Stimulated activated CD4-positive, alpha-beta T cell treated with anti-CD3 and anti-CD28 coated beads, Interleukin-1b, Interleukin-23, amount 100 ng/mL, for 24 hours (primary cell): Measurements from ENCODE around the gene PATE4.
A peak's percentile ranks its signal among the peaks of the same experiment; 100 is the strongest.
"Not testable (repeated sequence)": the region's sequence is repeated elsewhere in the genome, so short reads cannot be mapped to it uniquely, and the experiment has no call there.

ENCODE experiments used
- DNase-seq, 4 experiments: peaks; one replicate each; pipeline ENCODE4 v3.0.0-alpha.2; 2020; ENCODE audit warnings: low read depth in 4 of 4, low spot score in 1 of 4

The PATE4 gene

DNA sequence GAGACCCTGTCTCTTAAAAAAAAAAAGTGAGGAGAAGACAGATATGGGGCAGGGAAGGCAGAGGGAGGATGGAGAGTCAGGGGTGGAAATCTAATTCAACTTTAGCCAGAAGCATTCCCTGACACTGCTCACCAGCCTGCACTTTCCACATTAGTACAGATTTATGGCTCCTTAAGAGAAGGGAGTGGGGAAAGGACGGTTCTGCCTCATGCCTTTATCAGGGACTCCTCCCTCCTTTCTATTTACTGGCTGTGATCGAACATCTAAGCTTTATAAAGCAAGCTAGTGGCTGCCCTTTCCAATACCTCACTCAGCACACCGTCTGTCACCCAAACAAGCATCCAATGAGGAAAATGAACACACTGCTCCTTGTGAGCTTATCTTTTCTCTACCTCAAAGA lies at the start of gene PATE4:
Gene PATE4, plus strand, starts transcription at position 301 of the 400 bp plus-strand sequence. Its CDS starts 44 bp downstream, at position 345.
- DNase-seq, result no peak

DNA sequence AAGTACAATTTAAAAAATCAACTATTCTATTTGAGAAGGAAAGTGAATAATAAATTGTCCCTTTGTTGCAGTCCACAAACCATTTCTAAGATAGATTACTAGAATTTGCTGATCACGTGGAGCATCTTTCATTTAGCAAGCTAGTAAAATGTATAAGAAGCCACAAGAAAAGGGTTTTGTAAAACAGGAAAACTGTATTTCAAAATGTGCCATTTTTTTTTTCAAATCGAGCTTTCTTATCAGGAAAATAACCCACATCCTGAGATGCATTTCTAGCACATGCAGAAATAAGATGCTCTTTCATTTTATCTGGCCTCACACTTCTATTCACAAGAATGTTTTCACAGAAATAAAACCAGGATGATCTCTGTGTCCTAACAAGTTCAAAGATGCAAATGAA lies 48.4 kb upstream of the PATE4 start:
- DNase-seq, result no peak

GRCh38 chr11:125787827-125788226 lies 45.3 kb upstream of the PATE4 start, which contains the start of gene PATE3:
PATE3 (plus strand) TSS chr11:125788127; CDS start chr11:125788152, 25 bp downstream.
- DNase-seq, result no peak

DNA sequence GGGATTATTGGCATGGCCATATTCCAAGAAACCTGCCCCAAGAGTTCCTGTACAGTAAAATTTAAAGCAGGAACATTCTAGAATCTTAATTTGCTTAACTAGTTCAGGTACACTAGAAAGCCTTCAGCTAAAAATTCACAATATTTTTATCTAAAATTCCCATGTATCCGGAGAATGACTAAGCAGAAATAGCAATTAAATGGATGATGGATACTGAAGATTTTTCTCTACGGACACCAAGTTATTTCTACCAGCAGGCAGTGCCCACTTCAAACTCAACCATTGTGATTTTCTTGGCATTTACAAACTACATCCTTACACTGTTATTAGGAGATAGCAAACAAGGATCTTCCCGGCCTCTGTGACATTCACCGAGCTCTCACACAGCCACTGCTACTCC lies 42.3 kb upstream of the PATE4 start:
- no peak for DNase-seq

DNA sequence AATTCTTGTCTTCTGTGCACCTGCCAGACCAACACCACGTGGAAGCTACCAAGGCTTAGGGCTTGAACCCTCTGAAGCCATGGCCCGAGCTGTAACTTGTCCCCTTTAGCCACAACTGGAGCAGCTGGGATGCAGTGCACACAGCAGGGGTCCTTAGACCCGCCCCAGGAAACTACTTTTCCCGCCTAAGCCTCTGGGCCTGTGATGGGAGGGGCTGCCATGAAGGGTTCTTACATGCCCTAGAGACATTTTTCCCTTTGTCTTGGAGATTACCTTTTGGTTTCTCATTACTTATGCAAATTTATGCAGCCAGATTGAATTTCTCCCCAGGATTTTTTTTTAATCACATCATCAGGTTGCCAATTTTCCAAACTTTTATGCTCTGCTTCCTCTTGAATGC lies 35.5 kb upstream of the PATE4 start:
- DNase-seq, result no peak

GRCh38 chr11:125799808-125800207 lies 33.3 kb upstream of the PATE4 start:
- DNase-seq, result no peak

DNA sequence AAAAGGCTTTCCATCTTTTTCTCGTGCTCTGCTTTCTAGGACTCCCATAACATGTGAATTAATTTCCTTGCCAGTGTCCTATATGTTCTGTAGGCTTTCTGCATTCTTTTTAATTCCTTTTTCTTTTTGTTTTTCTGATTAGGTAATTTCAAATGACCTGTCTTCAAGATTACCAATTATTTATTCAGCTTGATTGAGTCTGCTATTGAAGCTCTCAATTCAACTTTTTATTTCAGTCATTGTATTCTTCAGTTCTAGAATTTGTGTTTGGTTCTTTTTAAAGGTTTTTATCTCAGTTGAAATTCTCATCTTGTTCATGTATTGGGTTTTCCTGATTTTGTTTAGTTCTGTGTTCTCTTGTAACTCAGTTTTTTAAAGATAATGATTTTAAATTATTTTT lies 30.7 kb upstream of the PATE4 start:
- no peak for DNase-seq

DNA sequence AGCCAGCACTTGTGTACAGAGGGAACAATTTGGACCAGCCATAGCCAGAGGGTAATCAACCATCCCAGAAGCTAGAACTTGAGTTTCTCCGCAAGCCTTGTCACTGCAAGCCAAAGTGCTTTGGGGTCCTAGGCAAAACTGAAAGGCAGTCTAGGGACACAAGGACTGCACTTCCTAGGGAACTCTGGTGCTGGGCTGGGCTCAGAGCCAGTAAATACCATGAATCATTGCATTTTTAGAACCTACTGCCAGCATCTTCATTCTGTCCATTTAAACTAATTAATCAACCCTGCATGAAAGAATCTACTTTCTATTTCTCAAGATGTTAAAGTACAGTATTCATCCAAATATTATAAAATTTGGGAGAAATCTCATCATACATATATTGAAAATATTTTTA lies 25.2 kb upstream of the PATE4 start:
- no peak for DNase-seq

GRCh38 chr11:125835748-125836147 lies 2.6 kb downstream of the PATE4 start:
- no peak for DNase-seq

DNA sequence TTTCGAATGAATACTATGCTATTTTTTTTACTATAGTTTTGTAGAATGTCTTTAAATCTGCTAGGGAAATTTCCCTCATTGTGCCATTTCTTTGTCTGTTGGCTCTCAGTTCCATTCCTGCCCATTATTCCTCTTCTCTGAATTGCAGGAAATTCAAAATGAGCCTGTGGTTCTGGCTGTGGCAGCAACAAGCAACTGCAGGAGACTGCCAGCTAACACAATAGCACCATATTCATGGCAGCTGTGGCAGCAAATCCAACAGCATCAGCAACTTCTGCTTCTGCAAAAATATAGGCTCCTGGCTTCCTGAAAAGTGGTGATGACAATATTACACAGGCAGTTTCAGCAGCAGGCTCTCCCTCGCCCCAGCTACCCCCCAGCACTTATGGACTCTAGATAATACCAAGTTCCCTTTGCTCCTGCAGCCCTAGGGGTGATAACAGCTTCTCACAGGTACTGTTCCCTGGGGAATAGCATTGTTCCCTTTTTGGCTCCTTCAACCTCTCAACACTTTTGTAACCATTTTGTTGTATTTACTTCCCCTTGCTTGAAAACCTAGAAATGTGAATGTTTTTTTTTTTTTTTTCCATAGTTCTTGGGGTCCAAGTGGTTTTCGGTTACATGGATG lies 9.3 kb downstream of the PATE4 start:
- DNase-seq, result no peak

DNA sequence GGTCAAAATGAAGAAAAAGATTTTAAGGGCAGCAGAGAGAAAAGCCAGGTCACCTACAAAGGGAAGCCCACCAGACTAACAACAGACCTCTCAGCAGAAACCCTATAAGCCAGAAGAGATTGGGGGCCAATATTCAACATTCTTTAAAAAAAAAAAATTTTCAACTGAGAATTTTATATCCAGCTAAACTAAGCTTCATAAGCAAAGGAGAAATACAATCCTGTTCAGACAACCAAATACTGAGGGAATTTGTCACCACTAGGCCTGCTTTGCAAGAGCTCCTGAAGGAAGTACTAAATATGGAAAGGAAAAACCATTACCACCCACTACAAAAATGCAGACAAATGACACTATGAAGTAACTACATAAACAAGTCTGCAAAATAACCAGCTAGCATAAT lies 13.1 kb downstream of the PATE4 start:
- no peak for DNase-seq

GRCh38 chr11:125857670-125858069 lies 24.6 kb downstream of the PATE4 start:
- DNase-seq, result not testable (repeated sequence)

GRCh38 chr11:125862786-125863185 lies 29.7 kb downstream of the PATE4 start:
- DNase-seq, result not testable (repeated sequence)

GRCh38 chr11:125865354-125865753 lies 32.2 kb downstream of the PATE4 start:
- DNase-seq, result not testable (repeated sequence)

GRCh38 chr11:125869521-125869920 lies 36.4 kb downstream of the PATE4 start:
- no peak for DNase-seq

DNA sequence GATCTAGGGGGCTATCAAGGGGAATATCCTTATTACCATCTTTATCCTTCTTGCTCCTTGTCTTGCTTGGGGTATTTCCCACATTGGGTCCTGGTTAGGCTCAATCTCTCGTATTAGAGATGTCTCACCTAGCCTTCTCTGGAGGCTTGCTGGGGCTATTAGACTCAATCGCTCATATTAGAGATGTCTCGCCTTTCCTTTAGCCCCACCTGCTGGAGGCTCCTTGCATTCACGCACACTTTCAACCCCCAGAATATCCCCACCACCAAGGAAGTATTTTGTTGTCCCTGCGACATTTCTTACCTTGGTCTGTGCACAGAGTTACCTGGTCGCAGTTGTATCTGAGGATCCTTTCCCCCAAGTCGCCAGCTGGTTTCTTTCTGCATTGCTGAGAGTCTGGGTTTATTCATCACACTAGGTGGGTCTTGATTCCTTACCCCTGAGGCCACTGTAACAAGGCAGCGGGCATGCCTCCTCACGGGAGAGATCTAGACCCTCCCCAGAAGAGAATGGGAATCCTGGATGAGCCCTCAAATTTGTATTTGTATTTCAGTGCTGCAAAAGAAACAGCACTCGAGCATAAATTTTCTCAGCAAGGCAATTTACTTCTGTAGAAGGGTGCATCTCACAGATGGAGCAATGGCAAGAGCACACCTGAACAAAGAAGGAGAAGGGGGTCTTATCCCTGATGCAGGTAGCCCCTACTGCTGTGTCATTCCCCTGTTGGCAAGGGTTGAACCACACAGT lies 38.4 kb downstream of the PATE4 start:
- DNase-seq, result no peak

DNA sequence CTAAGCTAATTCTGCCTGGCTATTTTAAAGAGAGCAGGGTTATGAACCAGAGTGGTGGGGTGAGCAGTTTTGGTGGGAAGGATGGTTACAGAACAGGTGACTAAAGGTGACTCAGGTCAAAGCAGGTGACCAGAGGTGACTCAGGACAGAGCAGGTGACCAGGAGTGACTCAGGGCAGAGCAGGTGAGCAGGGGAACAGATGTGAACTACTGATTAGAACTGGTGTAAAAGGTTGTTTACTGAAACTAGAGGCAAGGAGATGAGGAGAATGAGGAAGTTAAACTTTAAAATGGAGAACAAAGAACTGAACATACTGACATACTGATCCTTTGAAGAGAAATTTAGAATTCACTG lies 39.0 kb downstream of the PATE4 start:
- DNase-seq, result no peak

DNA sequence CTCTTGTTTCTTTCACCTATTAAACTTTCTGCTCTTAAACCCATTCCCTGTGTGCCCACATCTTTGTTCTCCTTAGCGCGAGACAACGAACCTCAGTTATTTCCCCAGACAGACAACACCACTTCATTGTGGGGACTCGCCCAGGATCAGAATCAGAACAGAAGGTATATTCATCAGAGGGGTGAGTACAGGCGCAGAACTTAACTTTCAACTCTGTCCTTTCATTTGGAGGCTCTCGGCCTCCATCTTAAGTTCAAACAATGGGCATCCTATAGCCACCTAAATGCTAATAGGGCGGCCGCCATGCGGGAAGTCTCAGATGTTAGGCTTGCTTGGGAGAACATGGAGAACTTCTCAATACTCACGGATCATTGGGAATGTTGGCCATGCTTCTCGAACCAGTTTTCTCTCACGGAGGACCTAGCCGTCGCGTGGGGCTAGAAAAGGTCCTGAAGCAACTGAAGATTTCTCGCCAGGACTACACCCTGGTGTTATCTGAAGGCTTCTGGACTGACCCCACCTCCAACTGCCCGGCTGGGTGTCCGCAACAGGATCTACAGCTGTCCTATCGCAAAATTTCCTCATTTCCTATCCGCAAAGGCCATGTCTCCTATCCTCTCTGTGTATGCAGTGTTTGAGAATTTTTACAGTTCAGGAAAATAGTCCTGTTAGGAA lies 40.9 kb downstream of the PATE4 start:
- DNase-seq, result no peak

GRCh38 chr11:125874556-125875124 lies 41.5 kb downstream of the PATE4 start:
- peak in 2 of 4 experiments; percentile 24 to 30 for DNase-seq

DNA sequence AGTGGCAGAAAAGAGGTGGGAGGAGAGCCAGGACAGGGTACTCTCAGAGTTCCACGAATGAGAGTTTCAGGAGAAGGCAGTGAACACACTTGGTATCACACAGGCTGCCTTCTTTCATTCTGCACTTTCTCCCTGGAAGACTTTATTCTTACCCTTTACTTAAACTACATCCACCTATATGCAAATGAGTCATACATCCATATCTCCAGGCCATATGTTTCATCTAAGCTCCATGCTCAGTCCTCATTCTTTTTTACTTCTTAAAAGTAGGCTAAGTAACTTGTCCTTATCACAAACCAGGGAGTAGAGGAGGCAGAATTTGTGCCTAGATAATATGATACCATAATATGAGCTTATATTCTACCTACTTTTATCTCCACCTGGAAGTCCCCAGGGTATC lies 48.2 kb downstream of the PATE4 start:
- no peak for DNase-seq

GRCh38 chr11:125883375-125883774 lies 50.3 kb downstream of the PATE4 start:
- DNase-seq, result no peak

GRCh38 chr11:125886997-125887372 lies 53.9 kb downstream of the PATE4 start:
- DNase-seq, result no peak
